GM12864 (cell line): ENCODE data around the gene ZNF304.
"Not testable (repeated sequence)": the region's sequence is repeated elsewhere in the genome, so short reads cannot be mapped to it uniquely, and the experiment has no call there.

Experiments used
- DNase-seq: peaks from one replicate; pipeline ENCODE4 v3.0.0-alpha.2; 2011; ENCODE audit warnings: low read depth
- H3K4me3 ChIP-seq: 2 replicates; pipeline ENCODE4 v1.5.1; 2011; ENCODE audit warnings: mild to moderate bottlenecking, low read depth, low read length, control low read depth
- TF ChIP-seq, protein P1 (sequence below): IDR thresholded peaks from 2 replicates; pipeline ENCODE4 v1.5.1; 2011; ENCODE audit warnings: low read depth, mild to moderate bottlenecking, moderate library complexity, low read length, control low read depth, inconsistent platforms; ENCODE audit errors: missing control alignments

Gene ZNF304

DNA sequence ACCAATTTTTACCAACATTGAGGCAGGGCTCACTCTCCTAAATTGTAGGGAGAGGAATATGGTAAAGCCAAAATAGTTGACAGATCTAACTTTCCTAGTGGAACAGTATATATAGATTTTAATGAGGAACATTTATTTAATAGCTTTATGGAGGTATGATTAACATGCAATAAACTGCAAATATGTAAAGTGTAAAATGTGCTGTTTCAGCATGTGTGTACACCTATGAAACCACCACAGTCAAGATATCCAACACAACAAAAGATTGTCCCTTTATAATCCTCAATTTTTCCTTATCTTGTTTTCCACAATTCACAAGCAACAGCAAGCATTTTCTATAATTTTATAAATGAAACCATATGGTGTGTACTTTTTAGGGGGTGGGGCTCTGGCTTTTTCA is 8.2 kb downstream of the ZNF304 start:
- TF ChIP-seq, protein P1, sequence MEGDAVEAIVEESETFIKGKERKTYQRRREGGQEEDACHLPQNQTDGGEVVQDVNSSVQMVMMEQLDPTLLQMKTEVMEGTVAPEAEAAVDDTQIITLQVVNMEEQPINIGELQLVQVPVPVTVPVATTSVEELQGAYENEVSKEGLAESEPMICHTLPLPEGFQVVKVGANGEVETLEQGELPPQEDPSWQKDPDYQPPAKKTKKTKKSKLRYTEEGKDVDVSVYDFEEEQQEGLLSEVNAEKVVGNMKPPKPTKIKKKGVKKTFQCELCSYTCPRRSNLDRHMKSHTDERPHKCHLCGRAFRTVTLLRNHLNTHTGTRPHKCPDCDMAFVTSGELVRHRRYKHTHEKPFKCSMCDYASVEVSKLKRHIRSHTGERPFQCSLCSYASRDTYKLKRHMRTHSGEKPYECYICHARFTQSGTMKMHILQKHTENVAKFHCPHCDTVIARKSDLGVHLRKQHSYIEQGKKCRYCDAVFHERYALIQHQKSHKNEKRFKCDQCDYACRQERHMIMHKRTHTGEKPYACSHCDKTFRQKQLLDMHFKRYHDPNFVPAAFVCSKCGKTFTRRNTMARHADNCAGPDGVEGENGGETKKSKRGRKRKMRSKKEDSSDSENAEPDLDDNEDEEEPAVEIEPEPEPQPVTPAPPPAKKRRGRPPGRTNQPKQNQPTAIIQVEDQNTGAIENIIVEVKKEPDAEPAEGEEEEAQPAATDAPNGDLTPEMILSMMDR: no peak
- DNase-seq: no peak
- H3K4me3 ChIP-seq: no peak overlapping the region

DNA sequence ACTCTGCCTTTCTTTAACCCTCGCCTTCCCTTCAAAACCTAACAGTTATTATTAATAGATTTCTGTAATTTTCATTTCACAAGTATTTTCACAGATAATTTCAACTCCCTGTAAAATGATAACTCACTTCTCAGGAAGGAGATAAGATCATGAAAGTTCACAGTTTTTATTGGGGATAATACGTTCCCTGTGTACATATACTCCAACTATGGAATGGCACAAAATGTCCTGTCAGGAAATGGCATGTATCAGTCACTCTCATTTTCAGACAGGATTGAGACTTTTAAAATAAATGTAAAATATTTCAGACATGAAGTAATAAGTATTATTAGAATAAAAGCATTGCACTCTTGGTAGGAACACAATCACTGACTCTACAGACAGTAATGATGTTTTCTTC is 11.3 kb downstream of the ZNF304 start:
- peak overlapping the region; percentile 65; the same call in 1 of the 2 replicates for H3K4me3 ChIP-seq
- TF ChIP-seq, protein P1: no peak
- no peak for DNase-seq

DNA sequence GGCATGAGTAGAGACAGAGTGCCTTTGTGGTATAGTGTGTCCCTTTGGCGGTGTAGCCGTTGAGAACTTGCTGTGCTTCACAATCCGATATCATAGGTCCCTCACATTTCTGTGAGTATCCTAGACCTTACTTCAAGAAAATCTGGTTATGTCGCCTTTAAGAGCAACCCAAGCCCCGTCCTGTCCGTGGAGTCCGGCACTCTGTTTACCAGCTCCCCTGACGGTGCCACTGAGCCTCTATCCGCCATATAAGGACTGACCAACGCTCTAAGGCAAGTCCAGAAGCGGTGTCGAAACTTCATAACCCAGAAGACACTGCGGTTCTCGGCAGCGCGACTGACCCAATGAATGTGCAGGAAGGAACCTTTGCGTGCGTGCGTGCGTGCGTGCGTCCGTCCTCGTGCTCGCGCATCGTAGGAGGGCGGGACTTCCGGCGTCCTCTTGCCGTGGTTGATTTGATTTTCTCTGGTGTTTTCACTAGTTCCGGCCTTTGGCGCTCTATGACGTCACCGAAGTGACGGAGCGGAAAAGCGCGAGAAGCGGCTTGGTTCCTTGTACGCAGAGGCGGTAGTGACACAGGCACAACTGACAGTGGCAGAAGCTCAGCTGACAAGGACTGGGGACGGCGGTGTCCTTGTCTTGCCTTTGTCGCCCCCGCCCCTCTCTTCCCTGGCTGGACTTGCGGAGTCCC is 12.1 kb downstream of the ZNF304 start, which contains the start of the genes TRAPPC2B and ZNF547:
TRAPPC2B (plus strand) TSS at position 555 of the 691 bp plus-strand sequence. CDS start 1,283 bp downstream, outside the sequence.
ZNF547 (plus strand) TSS at position 555 of the 691 bp plus-strand sequence. CDS start 5,005 bp downstream, outside the sequence.
- peak; percentile 99 for DNase-seq
- peak within 1 kb of the TSS; percentile 65 for H3K4me3 ChIP-seq
- TF ChIP-seq, protein P1: no peak

DNA sequence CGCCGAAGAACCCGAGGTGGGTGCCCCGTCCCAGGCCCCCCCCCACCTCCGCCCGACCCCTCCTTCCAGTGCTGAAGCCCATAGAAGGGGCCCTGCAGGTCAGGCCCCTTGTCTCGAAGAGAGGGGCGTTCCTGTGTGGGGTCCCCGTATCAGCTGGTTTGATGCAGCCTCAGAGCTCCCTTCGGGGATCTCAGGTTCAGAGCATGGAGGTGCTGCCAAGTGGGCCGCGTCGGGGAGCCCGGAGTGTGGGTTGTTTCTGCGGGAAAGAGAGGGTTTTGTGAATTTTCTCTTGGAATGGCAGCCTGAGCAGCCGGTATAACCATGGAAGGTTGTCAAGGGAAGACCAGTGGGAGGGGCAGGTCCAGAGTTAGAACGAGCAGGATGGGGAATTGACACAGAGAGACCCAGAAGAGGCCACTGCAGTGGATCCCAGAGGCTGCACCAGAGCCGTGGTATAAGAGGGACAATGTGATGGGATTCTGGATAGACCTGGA is 12.7 kb downstream of the ZNF304 start:
- no peak for DNase-seq
- H3K4me3 ChIP-seq: peak overlapping the region; percentile 65
- TF ChIP-seq, protein P1: no peak

DNA sequence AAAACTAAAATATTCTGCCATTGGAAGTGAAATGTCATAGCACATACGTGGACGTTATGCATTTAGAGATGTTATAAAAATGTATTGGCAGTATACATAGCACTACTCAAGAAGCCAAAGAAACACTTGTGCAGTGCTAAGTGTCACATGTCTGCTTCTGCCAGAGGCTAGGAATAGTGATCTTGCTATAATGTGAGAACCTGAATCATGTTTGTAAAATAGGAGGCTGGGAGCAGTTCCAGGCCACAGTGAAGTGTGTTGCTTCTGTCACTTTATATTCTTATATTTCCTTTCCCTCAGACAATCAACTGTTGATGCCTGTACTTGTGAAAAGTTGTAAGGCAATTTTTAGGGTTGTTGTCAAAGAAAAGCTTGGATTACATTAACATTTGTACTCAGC is 15.7 kb downstream of the ZNF304 start:
- H3K4me3 ChIP-seq: no peak overlapping the region

DNA sequence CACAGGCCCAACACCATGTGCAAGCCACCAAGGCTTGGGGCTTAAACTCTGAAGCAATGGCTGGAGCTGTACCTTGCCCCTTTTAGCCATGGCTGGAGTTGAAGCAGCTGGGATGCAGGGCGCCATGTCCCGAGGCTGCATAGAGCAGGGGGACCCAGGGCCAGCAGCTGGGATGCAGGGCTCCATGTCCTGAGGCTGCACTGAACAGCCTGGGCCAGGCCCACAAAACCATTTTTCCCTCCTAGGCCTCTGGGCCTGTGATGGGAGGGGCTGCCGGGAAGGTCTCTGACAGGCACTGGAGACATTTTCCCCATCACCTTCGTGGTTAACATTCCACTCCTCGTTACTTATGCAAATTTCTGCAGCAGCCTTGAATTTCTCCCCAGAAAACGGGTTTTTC is 23.1 kb downstream of the ZNF304 start:
- TF ChIP-seq, protein P1: no peak
- DNase-seq: no peak
- no peak overlapping the region for H3K4me3 ChIP-seq

More for the DNA sequence above, 15.7 kb downstream of the ZNF304 start:
- no peak for DNase-seq
- TF ChIP-seq, protein P1: no peak

DNA sequence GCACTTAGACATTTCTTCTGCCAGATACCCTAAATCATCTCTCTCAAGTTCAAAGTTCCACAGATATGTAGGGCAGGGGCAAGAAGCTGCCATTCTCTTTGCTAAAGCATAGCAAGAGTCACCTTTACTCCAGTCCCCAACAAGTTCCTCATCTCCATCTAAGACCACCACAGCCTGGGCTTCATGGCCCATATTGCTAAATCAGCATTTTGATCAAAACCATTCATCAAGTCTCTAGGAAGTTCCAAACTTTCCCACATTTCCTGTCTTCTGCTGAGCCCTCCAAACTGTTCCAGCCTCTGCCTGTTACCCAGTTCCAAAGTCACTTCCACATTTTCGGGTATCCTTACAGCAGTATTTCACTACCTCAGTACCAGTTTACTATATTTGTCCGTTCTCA is 23.6 kb downstream of the ZNF304 start:
- H3K4me3 ChIP-seq, DNase-seq: not testable (repeated sequence)
